ENCODE results near the gene CMC2.

The CMC2 gene

DNA sequence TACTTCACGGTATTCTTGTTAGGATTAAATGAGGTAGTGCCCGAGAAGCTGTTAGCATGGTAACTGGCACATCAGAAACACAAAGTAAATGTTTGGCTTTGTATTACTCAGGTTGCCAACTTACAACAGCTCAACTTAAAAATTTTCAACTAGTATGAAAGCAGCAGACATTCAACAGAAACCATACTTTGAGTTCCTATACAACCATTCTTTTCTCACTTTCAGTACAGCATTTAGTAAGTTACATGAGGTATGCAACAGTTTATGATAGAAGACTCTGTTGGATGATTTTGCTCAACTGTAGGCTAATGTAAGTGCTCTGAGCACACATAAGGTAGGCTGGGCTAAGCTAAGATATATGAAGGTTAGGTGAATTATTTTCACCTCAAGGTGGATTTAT lies 8.0 kb upstream of the CMC2 start:
- H3K4me3 ChIP-seq (ENCODE audit: low read length), result no peak overlapping the region
- TF ChIP-seq, protein P1, sequence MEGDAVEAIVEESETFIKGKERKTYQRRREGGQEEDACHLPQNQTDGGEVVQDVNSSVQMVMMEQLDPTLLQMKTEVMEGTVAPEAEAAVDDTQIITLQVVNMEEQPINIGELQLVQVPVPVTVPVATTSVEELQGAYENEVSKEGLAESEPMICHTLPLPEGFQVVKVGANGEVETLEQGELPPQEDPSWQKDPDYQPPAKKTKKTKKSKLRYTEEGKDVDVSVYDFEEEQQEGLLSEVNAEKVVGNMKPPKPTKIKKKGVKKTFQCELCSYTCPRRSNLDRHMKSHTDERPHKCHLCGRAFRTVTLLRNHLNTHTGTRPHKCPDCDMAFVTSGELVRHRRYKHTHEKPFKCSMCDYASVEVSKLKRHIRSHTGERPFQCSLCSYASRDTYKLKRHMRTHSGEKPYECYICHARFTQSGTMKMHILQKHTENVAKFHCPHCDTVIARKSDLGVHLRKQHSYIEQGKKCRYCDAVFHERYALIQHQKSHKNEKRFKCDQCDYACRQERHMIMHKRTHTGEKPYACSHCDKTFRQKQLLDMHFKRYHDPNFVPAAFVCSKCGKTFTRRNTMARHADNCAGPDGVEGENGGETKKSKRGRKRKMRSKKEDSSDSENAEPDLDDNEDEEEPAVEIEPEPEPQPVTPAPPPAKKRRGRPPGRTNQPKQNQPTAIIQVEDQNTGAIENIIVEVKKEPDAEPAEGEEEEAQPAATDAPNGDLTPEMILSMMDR (IDR thresholded peaks at IDR 0.05; ENCODE audit: insufficient read depth, low read depth, low read length, missing control alignments), result no peak
- DNase-seq (ENCODE audit: low read depth), result no peak

DNA sequence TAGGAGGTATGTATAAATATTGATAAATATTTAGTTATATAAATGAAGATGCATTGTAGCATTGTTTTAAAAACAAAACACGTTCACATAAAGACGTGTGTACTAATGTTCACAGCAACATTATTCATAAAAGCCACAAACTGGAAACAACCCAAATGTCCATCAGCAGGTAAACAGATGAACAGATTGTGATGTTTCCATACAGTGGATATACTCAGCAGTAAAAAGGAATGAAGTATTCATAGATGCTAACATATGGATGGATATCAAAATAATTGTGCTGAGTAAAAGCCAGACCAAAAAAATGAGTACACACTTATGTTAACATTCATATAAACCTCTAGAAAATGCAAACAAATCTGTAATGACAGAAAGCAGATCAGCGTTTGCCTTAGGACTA lies 6.3 kb upstream of the CMC2 start:
- TF ChIP-seq, protein P1 (IDR thresholded peaks at IDR 0.05; ENCODE audit: insufficient read depth, low read depth, low read length, missing control alignments), result no peak
- DNase-seq (ENCODE audit: low read depth), result no peak
- H3K4me3 ChIP-seq (ENCODE audit: low read length), result no peak overlapping the region

DNA sequence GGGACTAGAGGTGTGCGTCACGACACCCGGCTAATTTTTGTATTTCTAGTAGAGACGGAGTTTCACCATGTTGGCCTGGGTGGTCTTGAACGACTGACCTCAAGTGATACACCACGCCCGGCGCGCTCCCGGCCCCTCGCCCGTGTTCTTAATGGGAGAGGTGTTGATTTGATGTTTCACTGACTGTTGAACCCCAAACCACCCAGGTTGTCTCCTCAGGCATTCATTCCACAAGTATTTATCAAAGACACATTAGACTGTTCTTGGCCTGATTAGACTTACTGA lies 1.8 kb upstream of the CMC2 start:
- TF ChIP-seq, protein P1 (IDR thresholded peaks at IDR 0.05; ENCODE audit: insufficient read depth, low read depth, low read length, missing control alignments), result no peak
- peak overlapping the region; percentile 86 for H3K4me3 ChIP-seq (ENCODE audit: low read length)
- DNase-seq (ENCODE audit: low read depth), result no peak

DNA sequence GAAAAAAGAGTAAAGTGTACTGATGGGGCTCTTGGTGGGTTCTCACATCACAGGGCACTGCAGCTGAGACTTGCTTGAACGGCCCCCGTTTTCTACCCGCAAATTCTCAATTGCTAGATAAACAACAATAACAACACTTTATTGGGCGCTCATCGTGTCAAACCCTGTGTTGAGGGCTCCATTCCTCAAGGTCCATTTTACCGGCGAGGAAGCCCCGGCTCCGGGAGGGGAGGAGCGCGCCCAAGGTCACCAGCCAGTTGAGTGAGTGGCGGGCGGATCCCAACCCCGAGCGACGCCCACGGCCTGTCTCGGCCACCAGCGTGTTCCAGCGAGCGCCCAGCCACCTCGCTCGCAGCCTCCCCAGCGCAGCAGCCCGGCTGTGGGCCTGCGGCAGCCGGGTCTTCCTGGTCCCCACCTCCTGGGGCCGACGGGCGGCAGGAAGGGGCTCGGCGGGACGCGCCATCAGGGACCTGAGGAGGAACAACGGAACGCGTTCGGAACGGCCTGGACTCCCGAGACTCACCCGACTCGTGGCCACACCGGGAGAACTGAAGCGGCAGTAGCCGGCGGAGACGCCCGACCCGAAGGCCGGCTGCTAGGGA lies 373 bp downstream of the CMC2 start:
- H3K4me3 ChIP-seq (ENCODE audit: low read length), result peak overlapping the region; percentile 86
- peak; percentile 66 for DNase-seq (ENCODE audit: low read depth)
- TF ChIP-seq, protein P1 (IDR thresholded peaks at IDR 0.05; ENCODE audit: insufficient read depth, low read depth, low read length, missing control alignments), result no peak

DNA sequence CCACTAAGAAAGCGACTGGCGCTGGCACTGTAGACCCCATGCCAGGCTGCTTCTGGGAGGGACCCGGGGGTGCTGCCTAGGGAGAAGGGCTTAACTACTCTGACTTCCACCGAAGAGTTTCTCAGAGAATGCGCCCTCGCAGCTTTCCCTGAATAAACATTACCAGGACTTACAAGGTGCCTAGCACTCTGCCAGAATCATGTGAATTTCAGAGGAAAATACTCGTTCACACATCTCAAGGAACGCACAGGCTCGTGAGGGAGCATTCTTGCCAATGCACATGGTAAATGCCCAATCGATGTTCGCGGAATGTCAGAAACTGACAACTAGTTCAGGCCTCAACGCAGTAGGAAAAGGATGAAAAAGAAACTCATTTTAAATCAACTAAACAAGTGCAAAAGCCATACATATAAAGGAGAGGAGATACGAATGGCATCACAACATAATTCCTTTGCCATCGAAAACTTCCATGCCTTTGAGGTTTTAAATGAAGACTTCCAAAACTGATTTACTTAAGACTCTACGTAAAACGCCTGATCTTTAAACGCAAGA lies 999 bp downstream of the CMC2 start:
- TF ChIP-seq, protein P1 (IDR thresholded peaks at IDR 0.05; ENCODE audit: insufficient read depth, low read depth, low read length, missing control alignments), result no peak
- peak; percentile 36 for DNase-seq (ENCODE audit: low read depth)
- peak overlapping the region; percentile 86 for H3K4me3 ChIP-seq (ENCODE audit: low read length)

DNA sequence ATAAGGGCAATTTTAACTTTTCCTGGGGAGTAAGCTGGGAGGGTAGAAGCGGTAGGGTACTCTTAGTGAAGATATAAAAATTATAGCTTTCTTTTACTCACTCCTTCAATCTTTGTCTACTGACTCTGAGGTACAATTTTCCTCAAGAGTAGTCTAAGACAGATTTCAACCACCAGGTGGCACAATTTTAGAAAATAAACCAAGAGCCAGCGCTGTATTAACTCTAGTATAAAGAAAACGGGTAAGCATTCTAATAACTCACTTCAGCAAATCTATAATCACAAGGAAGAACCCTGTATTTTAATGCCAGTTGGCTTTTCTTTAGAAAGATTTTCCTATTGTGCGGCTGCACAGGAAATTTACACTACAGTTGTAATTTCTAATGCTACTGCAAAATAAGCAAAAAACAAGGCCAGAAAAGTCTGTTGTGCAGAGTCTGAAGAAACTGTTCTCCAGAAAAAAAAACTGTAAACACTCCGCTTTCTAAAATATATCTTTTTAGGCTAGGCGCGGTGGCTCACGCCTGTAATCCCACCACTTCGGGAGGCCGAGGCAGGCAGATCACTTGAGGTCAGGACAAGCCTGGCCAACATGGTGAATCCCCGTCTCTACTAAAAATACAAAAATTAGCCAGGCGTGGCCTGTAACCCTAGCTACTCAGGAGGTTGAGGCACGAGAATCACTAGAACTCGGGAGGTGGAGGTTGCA lies 1.9 kb downstream of the CMC2 start:
- TF ChIP-seq, protein P1 (IDR thresholded peaks at IDR 0.05; ENCODE audit: insufficient read depth, low read depth, low read length, missing control alignments), result peak; percentile 46
- H3K4me3 ChIP-seq (ENCODE audit: low read length), result no peak overlapping the region
- DNase-seq (ENCODE audit: low read depth), result peak; percentile 67
